ENCODE measurements around the gene KMT2C. TPM values are rescaled to one million over a fixed set of nuclear protein-coding genes. Genes with fewer than 3 reads are reported as not detected.

KMT2C gene
- total RNA-seq, 2 experiments from 2014 or later, result 47.5 to 105 TPM

DNA sequence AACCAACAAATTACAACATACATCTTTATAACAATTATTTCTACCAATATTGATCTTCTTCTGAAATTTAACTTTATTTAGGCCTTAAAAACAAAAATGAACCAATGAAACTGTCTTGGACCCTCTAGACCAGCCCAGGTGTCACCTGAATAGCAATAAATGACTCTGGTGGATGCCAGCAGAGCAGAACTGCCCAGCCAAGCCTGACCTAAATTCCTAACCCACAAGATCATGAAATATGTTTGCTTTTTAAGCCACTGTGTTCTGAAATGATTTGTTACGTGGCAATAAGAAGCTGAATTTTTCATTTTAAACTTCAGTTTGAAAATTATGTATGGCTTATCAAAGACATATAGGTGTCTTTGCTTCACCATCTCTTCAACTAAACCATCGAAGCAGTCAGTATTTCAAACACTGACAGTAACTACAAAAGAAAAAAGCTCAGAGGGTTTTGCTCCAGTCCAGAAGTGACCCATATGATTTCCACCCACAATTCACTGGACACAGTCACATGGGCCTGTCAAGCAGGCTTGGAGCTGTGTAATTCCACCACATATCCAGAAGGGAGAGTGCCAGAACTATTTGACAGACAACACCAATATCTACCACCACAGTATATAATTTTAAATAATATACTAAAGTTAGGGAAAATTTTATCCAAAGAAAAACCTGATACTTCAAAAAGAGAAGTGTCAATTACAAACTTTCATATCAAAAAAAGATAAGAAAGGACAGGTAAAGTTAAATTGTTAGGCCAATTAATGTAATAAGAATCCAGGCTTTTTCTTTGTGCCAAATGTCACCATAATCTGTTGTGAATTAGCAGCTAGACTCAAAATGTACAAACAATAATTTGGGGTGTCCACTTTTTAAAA, 94.5 kb downstream of the KMT2C start:
- ChIA-PET POLR2A (interaction anchor here (0.6 to 2.1 kb wide), 16 partner anchors 9 to 407 kb away, joined by 3 to 7 read pairs (median 5); no protein-coding TSS in a partner anchor), CTCF (ENCODE audit: unreplicated experiment) (no interaction called here)
- TSS peak; percentile 8 for BruUV-seq (replicated peaks)
- no peaks in the 10 kb centered on the region; the same call in 1 of the 2 replicates for H3K9me3 ChIP-seq (ENCODE audit: low read length)
- H3K36me3 ChIP-seq (ENCODE audit: insufficient read depth, low read length), result peaks cover 15% of the 10 kb centered on the region
- TF ChIP-seq CTCF (conservative IDR thresholded peaks at IDR 0.05; ENCODE audit: low read length) (peak; percentile 74), EZH2phosphoT487 (IDR thresholded peaks at IDR 0.05; ENCODE audit: borderline replicate concordance, low read depth, low read length) (no peak)
- H3K9me2 ChIP-seq (ENCODE audit: insufficient read depth, low read length), result no peaks in the 10 kb centered on the region
- H2AFZ ChIP-seq (ENCODE audit: low read length), result no peak overlapping the region
- peaks cover 83% of the 10 kb centered on the region for H3K4me1 ChIP-seq (ENCODE audit: insufficient read depth, low read length, poor library complexity, severe bottlenecking)
- peak overlapping the region; percentile 95 for H3K27ac ChIP-seq (ENCODE audit: low read depth, low read length, poor library complexity, severe bottlenecking)
- intact Hi-C loops (cut with micrococcal nuclease; ENCODE audit: unreplicated experiment), result loop anchor here (2.0 kb wide), 1 partner anchor 94 kb away; no protein-coding TSS in a partner anchor
- DNase-seq (ENCODE audit: low spot score), result peak; percentile 86
- H3K4me3 ChIP-seq (ENCODE audit: low read depth, low read length, poor library complexity, severe bottlenecking), result peak overlapping the region; percentile 65
- peak overlapping the region; percentile 82 for H3K4me2 ChIP-seq (ENCODE audit: low read length)
- peaks cover 4% of the 10 kb centered on the region; the same call in 1 of the 2 replicates for H4K20me1 ChIP-seq (ENCODE audit: insufficient read depth, low read length)
- peaks cover 98% of the 10 kb centered on the region for H3K79me2 ChIP-seq (ENCODE audit: insufficient read depth, low read depth, low read length)

DNA sequence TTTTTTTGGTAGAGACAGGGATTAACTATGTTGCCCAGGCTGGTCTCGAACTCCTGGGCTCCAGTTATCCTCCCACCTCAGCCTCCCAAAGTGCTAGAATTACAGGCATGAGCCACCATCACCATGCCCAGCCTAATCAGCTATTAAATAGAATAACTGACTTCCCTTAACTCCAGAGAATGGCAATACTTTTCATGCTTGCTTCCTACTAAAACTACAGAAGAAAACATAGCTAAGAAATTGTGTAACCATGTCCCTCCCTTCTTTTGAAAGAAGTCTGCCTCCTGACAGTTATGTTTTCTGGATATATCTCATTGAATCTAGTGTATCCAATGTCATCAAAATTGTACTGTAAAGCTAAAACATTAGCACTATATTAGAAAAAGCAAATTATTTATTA, 95.6 kb downstream of the KMT2C start:
- Histone ChIP-seq H2AFZ (ENCODE audit: low read length) (no peak overlapping the region), H3K79me2 (ENCODE audit: insufficient read depth, low read depth, low read length) (peaks cover 98% of the 10 kb centered on the region), H3K4me2 (ENCODE audit: low read length) (peak overlapping the region; percentile 82), H3K9me2 (ENCODE audit: insufficient read depth, low read length) (no peaks in the 10 kb centered on the region), H3K4me3 (ENCODE audit: low read depth, low read length, poor library complexity, severe bottlenecking) (peak overlapping the region; percentile 65), H3K27ac (ENCODE audit: low read depth, low read length, poor library complexity, severe bottlenecking) (peak overlapping the region; percentile 95), H4K20me1 (ENCODE audit: insufficient read depth, low read length) (peaks cover 14% of the 10 kb centered on the region), H3K4me1 (ENCODE audit: insufficient read depth, low read length, poor library complexity, severe bottlenecking) (peaks cover 94% of the 10 kb centered on the region), H3K36me3 (ENCODE audit: insufficient read depth, low read length) (peaks cover 8% of the 10 kb centered on the region), H3K9me3 (ENCODE audit: low read length) (no peaks in the 10 kb centered on the region; the same call in 1 of the 2 replicates)
- no peak for DNase-seq (ENCODE audit: low spot score)
- intact Hi-C loops (cut with micrococcal nuclease; ENCODE audit: unreplicated experiment), result loop anchor here (2.0 kb wide), 1 partner anchor 95 kb away; no protein-coding TSS in a partner anchor
- POLR2A ChIA-PET, result interaction anchor here (0.7 to 2.1 kb wide), 14 partner anchors 8 to 187 kb away, joined by 3 to 8 read pairs (median 5); no protein-coding TSS in a partner anchor
- CTCF ChIA-PET (ENCODE audit: unreplicated experiment), result no interaction called here
- TF ChIP-seq EZH2phosphoT487 (IDR thresholded peaks at IDR 0.05; ENCODE audit: borderline replicate concordance, low read depth, low read length), result no peak
- no peak for TF ChIP-seq CTCF (conservative IDR thresholded peaks at IDR 0.05; ENCODE audit: low read length)
- BruUV-seq (replicated peaks), result no TSS peak

Data from OCI-LY7 (cell line).